ENCODE results near the gene CHMP3. TPM values are rescaled to one million over a fixed set of nuclear protein-coding genes. Genes with fewer than 3 reads are reported as not detected.
"Not testable (repeated sequence)": the region's sequence is repeated elsewhere in the genome, so short reads cannot be mapped to it uniquely, and the experiment has no call there.

The CHMP3 gene
- total RNA-seq, 4 donors from 2014 or later, result 64.0 to 99.1 (median 71.5) TPM

DNA sequence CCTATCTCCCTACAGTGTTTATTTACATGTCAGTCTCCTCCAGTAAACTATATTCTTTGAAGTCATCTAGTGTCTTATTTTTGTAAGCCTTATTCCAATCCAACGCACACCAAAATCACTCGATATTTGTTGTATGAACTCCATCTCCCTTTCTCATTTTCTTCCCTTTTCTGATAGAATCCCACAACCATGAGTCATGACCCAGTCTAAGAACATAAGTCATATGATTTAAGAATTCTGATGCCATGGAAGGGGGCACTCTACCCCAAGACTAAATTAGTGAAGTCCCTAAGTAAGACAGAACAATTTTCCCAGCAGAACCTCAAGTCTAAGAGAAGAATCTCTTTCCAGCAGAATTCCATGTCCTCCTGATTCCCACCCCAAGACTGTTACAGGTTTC is 5.4 kb downstream of the CHMP3 start:
- in situ Hi-C loops (cut with MboI; ENCODE audit: low sequenced_read_pairs in 4 of 4) (loop anchor here in 1 of 4 donors (25.0 kb wide), 1 partner anchor 346 kb away; no protein-coding TSS in a partner anchor), intact Hi-C loops (cut with DNase I; ENCODE audit: low total_unique reads) (no loop called here)
- Histone ChIP-seq H3K27ac (no peak overlapping the region), H3K27me3 (no peaks in the 10 kb centered on the region), H3K4me1 (peaks cover 14 to 21% of the 10 kb centered on the region in 2 donors), H3K9me3 (no peaks in the 10 kb centered on the region), H3K36me3 (no peaks in the 10 kb centered on the region), H3K4me3 (no peak overlapping the region)
- no peak for DNase-seq
- ATAC-seq, result no peak
- TF ChIP-seq, protein P1, sequence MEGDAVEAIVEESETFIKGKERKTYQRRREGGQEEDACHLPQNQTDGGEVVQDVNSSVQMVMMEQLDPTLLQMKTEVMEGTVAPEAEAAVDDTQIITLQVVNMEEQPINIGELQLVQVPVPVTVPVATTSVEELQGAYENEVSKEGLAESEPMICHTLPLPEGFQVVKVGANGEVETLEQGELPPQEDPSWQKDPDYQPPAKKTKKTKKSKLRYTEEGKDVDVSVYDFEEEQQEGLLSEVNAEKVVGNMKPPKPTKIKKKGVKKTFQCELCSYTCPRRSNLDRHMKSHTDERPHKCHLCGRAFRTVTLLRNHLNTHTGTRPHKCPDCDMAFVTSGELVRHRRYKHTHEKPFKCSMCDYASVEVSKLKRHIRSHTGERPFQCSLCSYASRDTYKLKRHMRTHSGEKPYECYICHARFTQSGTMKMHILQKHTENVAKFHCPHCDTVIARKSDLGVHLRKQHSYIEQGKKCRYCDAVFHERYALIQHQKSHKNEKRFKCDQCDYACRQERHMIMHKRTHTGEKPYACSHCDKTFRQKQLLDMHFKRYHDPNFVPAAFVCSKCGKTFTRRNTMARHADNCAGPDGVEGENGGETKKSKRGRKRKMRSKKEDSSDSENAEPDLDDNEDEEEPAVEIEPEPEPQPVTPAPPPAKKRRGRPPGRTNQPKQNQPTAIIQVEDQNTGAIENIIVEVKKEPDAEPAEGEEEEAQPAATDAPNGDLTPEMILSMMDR (IDR thresholded peaks at IDR 0.05 in 4 of 5, conservative IDR thresholded peaks at IDR 0.05 in 1 of 5), result no peak
- TF ChIP-seq POLR2A (IDR thresholded peaks at IDR 0.05), result no peak

GRCh38 chr2:86556508-86556907 is 6.7 kb downstream of the CHMP3 start:
- Histone ChIP-seq H3K36me3 (no peaks in the 10 kb centered on the region), H3K27me3 (no peaks in the 10 kb centered on the region), H3K9me3 (no peaks in the 10 kb centered on the region), H3K4me1 (peaks cover 7 to 12% of the 10 kb centered on the region in 2 donors), H3K27ac (no peak overlapping the region), H3K4me3 (no peak overlapping the region)
- no peak for TF ChIP-seq POLR2A (IDR thresholded peaks at IDR 0.05)
- TF ChIP-seq, protein P1 (IDR thresholded peaks at IDR 0.05 in 4 of 5, conservative IDR thresholded peaks at IDR 0.05 in 1 of 5), result no peak
- no peak for ATAC-seq
- no peak for DNase-seq
- intact Hi-C loops (cut with DNase I; ENCODE audit: low total_unique reads), result no loop called here
- in situ Hi-C loops (cut with MboI; ENCODE audit: low sequenced_read_pairs in 4 of 4), result loop anchor here in 1 of 4 donors (25.0 kb wide), 1 partner anchor 344 kb away; no protein-coding TSS in a partner anchor

- no peak overlapping the region for H3K27ac ChIP-seq
- no peak overlapping the region for H3K4me3 ChIP-seq
- ATAC-seq (no peak), DNase-seq (no peak)
- in situ Hi-C loops (cut with MboI; ENCODE audit: low sequenced_read_pairs in 4 of 4) (loop anchor here in 1 of 4 donors (25.0 kb wide), 1 partner anchor 341 kb away; no protein-coding TSS in a partner anchor), intact Hi-C loops (cut with DNase I; ENCODE audit: low total_unique reads) (no loop called here)
- TF ChIP-seq, protein P1 (IDR thresholded peaks at IDR 0.05 in 4 of 5, conservative IDR thresholded peaks at IDR 0.05 in 1 of 5), result no peak
- TF ChIP-seq POLR2A (IDR thresholded peaks at IDR 0.05), result no peak
- peaks cover 0 to under 1% of the 10 kb centered on the region in 2 donors for H3K4me1 ChIP-seq
- no peaks in the 10 kb centered on the region for H3K9me3 ChIP-seq
- no peaks in the 10 kb centered on the region for H3K27me3 ChIP-seq
- H3K36me3 ChIP-seq, result no peaks in the 10 kb centered on the region
These were observed 10.4 kb downstream of the CHMP3 start for GRCh38 chr2:86552889-86553288.

DNA sequence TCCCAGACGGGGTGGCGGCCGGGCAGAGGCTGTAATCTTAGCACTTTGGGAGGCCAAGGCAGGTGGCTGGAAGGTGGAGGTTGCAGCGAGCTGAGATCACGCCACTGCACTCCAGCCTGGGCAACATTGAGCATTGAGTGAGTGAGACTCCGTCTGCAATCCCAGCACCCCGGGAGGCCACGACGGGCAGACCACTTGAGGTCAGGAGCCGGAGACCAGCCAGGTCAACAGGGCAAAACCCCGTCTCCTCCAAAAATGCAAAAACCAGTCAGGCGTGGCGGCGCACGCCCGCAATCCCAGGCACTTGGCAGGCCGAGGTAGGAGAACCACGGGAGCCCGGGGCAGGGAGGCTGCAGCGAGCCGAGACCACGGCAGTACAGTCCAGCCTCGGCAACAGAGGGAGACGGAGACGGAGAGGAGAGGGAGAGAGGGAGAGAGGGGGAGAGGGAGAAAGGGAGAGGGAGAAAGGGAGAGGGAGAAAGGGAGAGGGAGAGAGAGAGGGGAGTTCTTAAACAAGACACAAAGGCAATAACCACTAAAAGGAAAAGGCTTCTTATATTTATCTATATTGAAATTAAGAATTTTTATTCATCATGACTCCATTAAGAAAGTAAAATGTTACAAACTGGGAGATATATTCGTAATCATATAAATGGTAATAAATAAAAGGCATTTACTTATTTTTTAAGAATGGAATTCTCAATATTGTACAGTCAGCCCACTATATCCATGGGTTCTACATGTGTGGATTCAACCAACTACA is 13.1 kb downstream of the CHMP3 start:
- H3K36me3 ChIP-seq; ATAC-seq; H3K4me3 ChIP-seq; DNase-seq; H3K27me3 ChIP-seq; H3K4me1 ChIP-seq; H3K9me3 ChIP-seq; intact Hi-C loops (cut with DNase I; ENCODE audit: low total_unique reads); H3K27ac ChIP-seq: not testable (repeated sequence)
- in situ Hi-C loops (cut with MboI; ENCODE audit: low sequenced_read_pairs in 4 of 4), result loop anchor here in 1 of 4 donors (25.0 kb wide), 1 partner anchor 338 kb away; no protein-coding TSS in a partner anchor

DNA sequence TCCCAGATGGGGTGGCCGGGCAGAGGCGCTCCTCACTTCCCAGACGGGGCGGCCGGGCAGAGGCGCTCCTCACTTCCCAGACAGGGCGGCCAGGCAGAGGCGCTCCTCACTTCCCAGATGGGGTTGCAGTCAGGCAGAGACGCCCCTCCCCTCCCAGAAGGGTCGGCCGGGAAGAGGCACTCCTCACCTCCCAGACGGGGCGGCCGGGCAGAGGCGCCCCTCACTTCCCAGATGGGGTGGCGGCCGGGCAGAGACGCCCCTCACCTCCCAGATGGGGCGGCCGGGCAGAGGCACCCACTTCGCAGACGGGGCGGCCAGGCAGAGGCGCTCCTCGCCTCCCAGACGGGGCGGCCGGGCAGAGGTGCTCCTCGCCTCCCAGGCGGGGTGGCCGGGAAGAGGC is 13.8 kb downstream of the CHMP3 start:
- DNase-seq, ATAC-seq: not testable (repeated sequence)

GRCh38 chr2:86548913-86549396 is 14.3 kb downstream of the CHMP3 start:
- H3K4me1 ChIP-seq; H3K9me3 ChIP-seq; ATAC-seq; H3K27me3 ChIP-seq; intact Hi-C loops (cut with DNase I; ENCODE audit: low total_unique reads); H3K4me3 ChIP-seq; in situ Hi-C loops (cut with MboI; ENCODE audit: low sequenced_read_pairs in 4 of 4); H3K36me3 ChIP-seq; DNase-seq; H3K27ac ChIP-seq: not testable (repeated sequence)

More for the DNA sequence above, 13.8 kb downstream of the CHMP3 start:
- H3K4me1 ChIP-seq; H3K4me3 ChIP-seq; in situ Hi-C loops (cut with MboI; ENCODE audit: low sequenced_read_pairs in 4 of 4); H3K36me3 ChIP-seq; intact Hi-C loops (cut with DNase I; ENCODE audit: low total_unique reads); H3K27me3 ChIP-seq; H3K9me3 ChIP-seq; H3K27ac ChIP-seq: not testable (repeated sequence)

GRCh38 chr2:86548165-86548912 is 14.9 kb downstream of the CHMP3 start:
- H3K27me3 ChIP-seq; intact Hi-C loops (cut with DNase I; ENCODE audit: low total_unique reads); in situ Hi-C loops (cut with MboI; ENCODE audit: low sequenced_read_pairs in 4 of 4); ATAC-seq; H3K36me3 ChIP-seq; H3K9me3 ChIP-seq; H3K27ac ChIP-seq; DNase-seq; H3K4me3 ChIP-seq; H3K4me1 ChIP-seq: not testable (repeated sequence)

GRCh38 chr2:86545296-86545924 is 17.8 kb downstream of the CHMP3 start:
- intact Hi-C loops (cut with DNase I; ENCODE audit: low total_unique reads), result not testable (repeated sequence)

More at GRCh38 chr2:86545296-86545924, 17.8 kb downstream of the CHMP3 start:
- DNase-seq; ATAC-seq; H3K9me3 ChIP-seq; in situ Hi-C loops (cut with MboI; ENCODE audit: low sequenced_read_pairs in 4 of 4); H3K4me1 ChIP-seq; H3K27ac ChIP-seq; H3K4me3 ChIP-seq; H3K36me3 ChIP-seq; H3K27me3 ChIP-seq: not testable (repeated sequence)

Data from gastrocnemius medialis (tissue), 4 donors.